ENCODE results near the gene CARD11. TPM values are rescaled to one million over a fixed set of nuclear protein-coding genes. Genes with fewer than 3 reads are reported as not detected.

CARD11 gene
- total and polyA plus RNA-seq, 12 donors: 0.61 to 19.3 (median 2.7) TPM

DNA sequence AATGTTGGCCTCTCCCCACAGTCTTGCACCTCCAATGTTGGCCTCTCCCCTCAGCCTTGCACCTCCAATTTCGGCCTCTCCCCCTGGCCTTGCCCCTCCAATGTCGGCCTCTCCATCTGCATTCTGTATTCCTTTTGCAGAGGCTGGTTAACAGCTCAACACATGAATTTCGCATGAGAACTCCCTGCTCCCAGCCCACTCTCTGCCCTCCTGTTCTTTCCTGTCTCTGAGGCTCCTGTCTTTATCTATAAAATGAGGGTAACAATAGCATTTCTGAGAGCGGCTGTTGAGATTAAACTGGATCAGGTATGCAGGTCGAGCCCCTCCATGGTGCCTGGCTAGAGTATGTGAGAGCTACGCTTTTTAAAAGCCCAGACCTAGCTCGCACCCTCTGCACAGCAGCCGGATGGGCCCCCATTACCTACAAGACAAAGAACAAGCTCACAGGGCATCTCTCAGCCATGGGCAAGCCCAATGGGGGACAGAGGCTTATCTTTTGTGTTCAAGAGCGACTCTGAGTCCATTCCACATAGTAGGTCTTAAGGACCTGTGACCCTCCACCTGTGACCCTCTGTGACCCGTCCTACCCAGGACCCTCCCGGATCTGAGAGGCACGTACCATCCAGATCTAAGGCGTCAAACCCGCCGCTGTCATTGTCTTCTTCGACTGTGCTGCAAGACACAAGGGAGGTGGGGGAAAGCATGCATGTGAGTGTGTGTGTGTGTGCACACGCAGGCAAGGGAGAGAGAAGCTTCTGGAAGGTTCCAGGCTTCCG lies 117.4 kb downstream of the CARD11 start:
- H3K4me1 ChIP-seq (replicated peaks in 1 of 2): no peaks in the 10 kb centered on the region
- H3K36me3 ChIP-seq (replicated peaks in 1 of 2): no peaks in the 10 kb centered on the region
- intact Hi-C loops (cut with DNase I): no loop called here
- no peak overlapping the region for H3K4me3 ChIP-seq
- TF ChIP-seq POLR2A (IDR thresholded peaks at IDR 0.05): no peak
- TF ChIP-seq, protein P1, sequence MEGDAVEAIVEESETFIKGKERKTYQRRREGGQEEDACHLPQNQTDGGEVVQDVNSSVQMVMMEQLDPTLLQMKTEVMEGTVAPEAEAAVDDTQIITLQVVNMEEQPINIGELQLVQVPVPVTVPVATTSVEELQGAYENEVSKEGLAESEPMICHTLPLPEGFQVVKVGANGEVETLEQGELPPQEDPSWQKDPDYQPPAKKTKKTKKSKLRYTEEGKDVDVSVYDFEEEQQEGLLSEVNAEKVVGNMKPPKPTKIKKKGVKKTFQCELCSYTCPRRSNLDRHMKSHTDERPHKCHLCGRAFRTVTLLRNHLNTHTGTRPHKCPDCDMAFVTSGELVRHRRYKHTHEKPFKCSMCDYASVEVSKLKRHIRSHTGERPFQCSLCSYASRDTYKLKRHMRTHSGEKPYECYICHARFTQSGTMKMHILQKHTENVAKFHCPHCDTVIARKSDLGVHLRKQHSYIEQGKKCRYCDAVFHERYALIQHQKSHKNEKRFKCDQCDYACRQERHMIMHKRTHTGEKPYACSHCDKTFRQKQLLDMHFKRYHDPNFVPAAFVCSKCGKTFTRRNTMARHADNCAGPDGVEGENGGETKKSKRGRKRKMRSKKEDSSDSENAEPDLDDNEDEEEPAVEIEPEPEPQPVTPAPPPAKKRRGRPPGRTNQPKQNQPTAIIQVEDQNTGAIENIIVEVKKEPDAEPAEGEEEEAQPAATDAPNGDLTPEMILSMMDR (IDR thresholded peaks at IDR 0.05): no peak
- 87 to 94% (median 91%) methylated on average over 17 to 18 of the region's 18 CpGs for WGBS, 4 donors
- no peak overlapping the region for H3K27ac ChIP-seq
- H3K9me3 ChIP-seq (replicated peaks in 1 of 3): no peaks in the 10 kb centered on the region
- peaks cover 7% of the 10 kb centered on the region for H3K27me3 ChIP-seq
- no peak for DNase-seq

DNA sequence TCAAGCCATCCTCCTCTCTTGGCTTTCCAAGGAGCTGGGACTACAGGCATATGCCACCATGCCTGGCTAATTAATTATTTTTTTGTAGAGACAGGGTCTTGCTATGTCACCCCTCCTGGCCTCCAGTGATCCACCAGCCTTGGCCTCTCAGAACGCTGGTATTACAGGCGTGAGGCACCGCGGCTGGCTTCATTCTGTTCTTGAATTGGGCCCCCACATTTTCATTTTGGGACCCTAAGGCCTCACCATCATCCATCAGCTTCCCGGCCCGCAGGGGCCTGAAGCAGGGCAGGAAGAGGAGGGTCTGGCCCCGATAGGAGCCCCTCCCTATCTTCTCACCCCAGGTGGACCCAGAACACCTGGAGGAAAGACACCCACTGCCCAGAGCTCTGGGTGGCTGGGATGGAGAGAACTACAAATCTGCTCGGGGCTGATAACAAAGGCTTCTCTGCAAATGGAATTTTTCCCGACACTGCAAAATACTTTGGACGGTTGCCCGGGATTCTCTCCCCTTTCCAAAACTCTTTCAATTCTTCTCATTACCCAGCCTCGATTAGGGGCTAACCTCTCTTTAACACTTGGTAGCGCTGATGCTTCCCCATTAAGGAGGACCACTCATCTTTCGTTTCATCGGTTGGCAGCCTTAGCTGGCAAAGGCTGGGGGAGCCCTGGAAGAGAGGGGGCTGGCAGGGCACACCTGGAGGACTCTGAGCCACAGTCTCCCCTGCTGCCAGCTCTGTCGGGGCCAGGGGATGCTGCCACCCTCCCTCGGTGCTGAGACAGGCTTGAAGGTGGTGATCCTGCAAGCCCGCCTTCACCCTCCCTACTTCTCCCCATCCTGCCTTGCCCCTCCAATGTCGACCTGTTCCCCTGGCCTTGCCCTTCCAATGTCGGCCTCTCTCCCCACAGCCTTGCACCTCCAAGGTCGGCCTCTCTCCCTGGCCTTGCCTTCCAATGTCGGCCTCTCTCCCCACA lies 118.5 kb downstream of the CARD11 start:
- 58 to 63% (median 62%) methylated on average over 21 to 22 of the region's 22 CpGs for WGBS, 4 donors
- H3K27ac ChIP-seq: no peak overlapping the region
- H3K4me1 ChIP-seq (replicated peaks in 1 of 2): no peaks in the 10 kb centered on the region
- H3K27me3 ChIP-seq: peaks cover 7% of the 10 kb centered on the region
- H3K36me3 ChIP-seq (replicated peaks in 1 of 2): no peaks in the 10 kb centered on the region
- intact Hi-C loops (cut with DNase I): no loop called here
- DNase-seq: no peak
- no peak for TF ChIP-seq POLR2A (IDR thresholded peaks at IDR 0.05)
- TF ChIP-seq, protein P1 (IDR thresholded peaks at IDR 0.05): no peak
- no peak overlapping the region for H3K4me3 ChIP-seq
- no peaks in the 10 kb centered on the region for H3K9me3 ChIP-seq (replicated peaks in 1 of 3)

DNA sequence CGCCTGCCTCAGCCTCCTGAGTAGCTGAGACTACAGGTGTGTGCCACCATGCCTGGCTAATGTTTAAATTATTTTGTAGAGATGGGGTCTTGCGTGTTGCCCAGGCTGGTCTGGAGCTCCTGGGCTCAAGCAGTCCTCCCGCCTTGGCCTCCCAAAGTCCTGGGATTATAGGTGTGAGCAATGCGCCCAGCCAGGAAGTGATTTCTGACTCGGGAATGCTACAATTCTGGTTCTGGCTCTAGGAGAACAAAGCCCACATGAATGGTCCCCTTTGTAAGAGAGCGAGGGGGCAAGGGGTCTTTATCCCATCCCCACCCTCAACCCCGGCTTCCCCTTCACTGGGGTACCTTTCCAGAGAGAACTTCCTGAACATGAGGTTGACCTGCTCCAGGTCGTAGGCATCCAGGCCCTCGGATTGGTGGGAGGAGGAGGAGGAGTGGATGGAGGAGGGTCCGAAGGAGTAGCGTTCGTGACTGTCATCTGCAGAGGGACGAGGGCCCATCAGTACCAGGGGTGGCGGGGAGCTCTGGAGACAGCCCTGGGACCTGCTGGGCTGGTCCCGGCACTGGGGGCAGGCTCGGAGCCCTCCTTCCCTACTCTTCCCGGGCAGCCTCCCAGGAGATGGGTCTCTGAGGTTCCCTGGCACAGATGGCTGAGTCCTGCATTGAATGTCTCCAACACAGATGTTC lies 119.6 kb downstream of the CARD11 start:
- Histone ChIP-seq H3K27me3 (peaks cover 2% of the 10 kb centered on the region), H3K4me1 (replicated peaks in 1 of 2) (no peaks in the 10 kb centered on the region), H3K27ac (no peak overlapping the region), H3K4me3 (no peak overlapping the region), H3K36me3 (replicated peaks in 1 of 2) (no peaks in the 10 kb centered on the region), H3K9me3 (replicated peaks in 1 of 3) (no peaks in the 10 kb centered on the region)
- intact Hi-C loops (cut with DNase I): no loop called here
- 83 to 95% (median 88%) methylated on average over 8 to 17 of the region's 17 CpGs for WGBS, 4 donors
- no peak for DNase-seq
- no peak for TF ChIP-seq POLR2A (IDR thresholded peaks at IDR 0.05)
- TF ChIP-seq, protein P1 (IDR thresholded peaks at IDR 0.05): no peak
